Neural cell (in vitro differentiated cells): ENCODE data around the gene C2orf49.

Experiments
- CTCF ChIP-seq: fragments of 450-650 bp; IDR thresholded peaks from 2 replicates; pipeline ENCODE4 v1.5.1; 2014; ENCODE audit warnings: antibody characterized with exemption, mild to moderate bottlenecking, moderate library complexity; ENCODE audit not compliant: poor library complexity, severe bottlenecking
- EZH2 ChIP-seq: fragments of 200-600, 300-800 bp; shearing (Covaris generic), sonication (generic); IDR thresholded peaks from 2 replicates; pipeline ENCODE4 v1.6.1; 2014; ENCODE audit warnings: antibody characterized with exemption, low read length, borderline replicate concordance, mild to moderate bottlenecking; ENCODE audit not compliant: insufficient read depth, poor library complexity, severe bottlenecking
- MXI1 ChIP-seq: fragments of 450-650 bp; conservative IDR thresholded peaks from 2 replicates; pipeline ENCODE4 v1.6.1; 2014; ENCODE audit warnings: antibody characterized with exemption, mild to moderate bottlenecking; ENCODE audit not compliant: poor library complexity, severe bottlenecking
- POLR2AphosphoS5 ChIP-seq: IDR thresholded peaks from 2 replicates; pipeline ENCODE4 v1.6.1; 2012
- RAD21 ChIP-seq: fragments of 450-650 bp; conservative IDR thresholded peaks from 2 replicates; pipeline ENCODE4 v1.6.1; 2014; ENCODE audit warnings: antibody characterized with exemption, mild to moderate bottlenecking, moderate library complexity
- TAF1 ChIP-seq: IDR thresholded peaks from 2 replicates; pipeline ENCODE4 v1.6.1; 2012; ENCODE audit warnings: low read depth

GRCh38 chr2:105327690-105328089 is 9.7 kb upstream of the C2orf49 start:
- TF ChIP-seq EZH2 = no peak
- TF ChIP-seq CTCF = no peak
- TF ChIP-seq MXI1 = no peak
- TF ChIP-seq TAF1 = no peak
- no peak for TF ChIP-seq POLR2AphosphoS5
- no peak for TF ChIP-seq RAD21
